HG03196 (cell line): ENCODE measurements around the gene FAM13C.

Experiments
- ATAC-seq: cut with Tn5 transposase; IDR thresholded peaks from one replicate; pipeline ENCODE4 v1.9.1; 2021; ENCODE audit not compliant: unreplicated experiment

The FAM13C gene

GRCh38 chr10:59362959-59363381 is 621 bp upstream of the FAM13C start:
- ATAC-seq: no peak

GRCh38 chr10:59361663-59362143 is 646 bp downstream of the FAM13C start:
- no peak for ATAC-seq

- no peak for ATAC-seq
Observed at GRCh38 chr10:59360605-59361405, 1.5 kb downstream of the FAM13C start.

GRCh38 chr10:59358576-59358975 is 3.8 kb downstream of the FAM13C start:
- ATAC-seq: no peak

GRCh38 chr10:59354434-59354833 is 7.9 kb downstream of the FAM13C start:
- no peak for ATAC-seq

- ATAC-seq: no peak
Observed at GRCh38 chr10:59350558-59350957, 11.8 kb downstream of the FAM13C start.

- no peak for ATAC-seq
Observed at GRCh38 chr10:59346321-59346720, 16.0 kb downstream of the FAM13C start.

- no peak for ATAC-seq
Observed at GRCh38 chr10:59342723-59343122, 19.6 kb downstream of the FAM13C start.

- ATAC-seq: no peak
Observed at GRCh38 chr10:59342000-59342399, 20.3 kb downstream of the FAM13C start.

GRCh38 chr10:59340285-59340684 is 22.1 kb downstream of the FAM13C start:
- no peak for ATAC-seq

- no peak for ATAC-seq
Observed at GRCh38 chr10:59339351-59339750, 23.0 kb downstream of the FAM13C start.

GRCh38 chr10:59337201-59337652 is 25.1 kb downstream of the FAM13C start:
- ATAC-seq: no peak

- no peak for ATAC-seq
Observed at GRCh38 chr10:59336632-59337031, 25.7 kb downstream of the FAM13C start.

- no peak for ATAC-seq
Observed at GRCh38 chr10:59335497-59335896, 26.9 kb downstream of the FAM13C start.

GRCh38 chr10:59333701-59334100 is 28.6 kb downstream of the FAM13C start:
- ATAC-seq: no peak

- no peak for ATAC-seq
Observed at GRCh38 chr10:59332581-59332980, 29.8 kb downstream of the FAM13C start.

- no peak for ATAC-seq
Observed at GRCh38 chr10:59331661-59332060, 30.7 kb downstream of the FAM13C start.

- ATAC-seq: no peak
Observed at GRCh38 chr10:59325116-59325515, 37.2 kb downstream of the FAM13C start.

- ATAC-seq: no peak
Observed at GRCh38 chr10:59324597-59324996, 37.8 kb downstream of the FAM13C start.

GRCh38 chr10:59323831-59324401 is 38.4 kb downstream of the FAM13C start:
- no peak for ATAC-seq

GRCh38 chr10:59323036-59323459 is 39.3 kb downstream of the FAM13C start:
- no peak for ATAC-seq

GRCh38 chr10:59322131-59322530 is 40.2 kb downstream of the FAM13C start:
- ATAC-seq: no peak
